ENCODE results near the gene ADAMTS12.

Gene ADAMTS12

GRCh38 chr5:33785571-33785970 is 106.2 kb downstream of the ADAMTS12 start:
- H3K27ac ChIP-seq = no peak overlapping the region
- ChIA-PET POLR2A (ENCODE audit: low non-redundant PET) (no interaction called here), CTCF (no interaction called here)
- TF ChIP-seq CTCF (conservative IDR thresholded peaks at IDR 0.05; ENCODE audit: low read depth) = no peak
- no peak for DNase-seq (ENCODE audit: low spot score)

- no peak for DNase-seq (ENCODE audit: low spot score)
- POLR2A ChIA-PET (ENCODE audit: low non-redundant PET) = no interaction called here
- CTCF ChIA-PET = no interaction called here
- H3K27ac ChIP-seq = no peak overlapping the region
- TF ChIP-seq CTCF (conservative IDR thresholded peaks at IDR 0.05; ENCODE audit: low read depth) = no peak
Measured at GRCh38 chr5:33781286-33781685, 110.5 kb downstream of the ADAMTS12 start.

- no peak for DNase-seq (ENCODE audit: low spot score)
- TF ChIP-seq CTCF (conservative IDR thresholded peaks at IDR 0.05; ENCODE audit: low read depth) = no peak
- POLR2A ChIA-PET (ENCODE audit: low non-redundant PET) = no interaction called here
- H3K27ac ChIP-seq = no peak overlapping the region
- CTCF ChIA-PET = interaction anchor here (0.6 kb wide), 1 partner anchor 100 kb away, joined by 3 read pairs; no protein-coding TSS in a partner anchor
Measured at GRCh38 chr5:33776151-33776660, 115.6 kb downstream of the ADAMTS12 start.

- no peak for DNase-seq (ENCODE audit: low spot score)
- no peak overlapping the region for H3K27ac ChIP-seq
- TF ChIP-seq CTCF (conservative IDR thresholded peaks at IDR 0.05; ENCODE audit: low read depth) = no peak
- ChIA-PET POLR2A (ENCODE audit: low non-redundant PET) (no interaction called here), CTCF (no interaction called here)
Measured at GRCh38 chr5:33774341-33774740, 117.4 kb downstream of the ADAMTS12 start.

- ChIA-PET CTCF (no interaction called here), POLR2A (ENCODE audit: low non-redundant PET) (no interaction called here)
- no peak overlapping the region for H3K27ac ChIP-seq
- peak; percentile 18 for DNase-seq (ENCODE audit: low spot score)
- TF ChIP-seq CTCF (conservative IDR thresholded peaks at IDR 0.05; ENCODE audit: low read depth) = no peak
Measured at GRCh38 chr5:33772380-33772897, 119.4 kb downstream of the ADAMTS12 start.

GRCh38 chr5:33769968-33770367 is 121.8 kb downstream of the ADAMTS12 start:
- no peak for DNase-seq (ENCODE audit: low spot score)
- TF ChIP-seq CTCF (conservative IDR thresholded peaks at IDR 0.05; ENCODE audit: low read depth) = no peak
- no peak overlapping the region for H3K27ac ChIP-seq
- CTCF ChIA-PET = interaction anchor here (0.6 kb wide), 1 partner anchor 16 kb away, joined by 4 read pairs; no protein-coding TSS in a partner anchor
- POLR2A ChIA-PET (ENCODE audit: low non-redundant PET) = no interaction called here
